A172 (cell line): ENCODE results near the gene CHST6. TPM values are rescaled to one million over a fixed set of nuclear protein-coding genes. Genes with fewer than 3 reads are reported as not detected.
"Not testable (repeated sequence)": the region's sequence is repeated elsewhere in the genome, so short reads cannot be mapped to it uniquely, and the experiment has no call there.

Source experiments
- DNase-seq: peaks from one replicate; pipeline ENCODE4 v3.0.0-alpha.2; 2015; ENCODE audit warnings: low spot score
- total RNA-seq: library from RNA; depleted of rRNA; stranded (reverse); fragments of >200 nt; shearing (Covaris generic); gene quantifications from 2 replicates; pipeline ENCODE4 v1.2.3, GENCODE V29; 2014; rRNA removed

CHST6 gene
- total RNA-seq: not detected in 2 replicates

- DNase-seq: no peak
Observed at GRCh38 chr16:75495076-75495674, at the start of gene CHST6. TSS of gene CHST6 (minus strand) at chr16:75495441. CDS start at chr16:75479828, 15,613 bp downstream.

- DNase-seq: not testable (repeated sequence)
Observed at GRCh38 chr16:75542462-75542861, 47.2 kb upstream of the CHST6 start.

DNA sequence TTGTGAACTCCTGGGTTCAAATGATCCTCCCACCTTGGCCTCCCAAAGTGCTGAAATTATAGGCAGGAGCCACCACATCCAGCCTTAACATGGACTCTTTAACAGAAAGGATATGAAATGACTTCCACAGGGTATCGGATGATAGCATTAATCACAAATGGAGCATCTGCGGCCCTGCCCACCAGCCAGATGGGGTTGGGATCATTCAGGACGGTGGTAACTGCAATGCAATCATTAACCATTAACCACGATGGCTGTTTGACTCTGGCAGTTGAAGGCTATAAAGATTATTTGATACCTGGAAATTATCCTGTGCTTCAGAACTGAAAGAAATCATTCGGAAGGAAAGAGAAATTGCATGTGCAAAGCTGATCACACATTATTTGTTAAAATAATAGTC, 46.0 kb upstream of the CHST6 start:
- no peak for DNase-seq

DNA sequence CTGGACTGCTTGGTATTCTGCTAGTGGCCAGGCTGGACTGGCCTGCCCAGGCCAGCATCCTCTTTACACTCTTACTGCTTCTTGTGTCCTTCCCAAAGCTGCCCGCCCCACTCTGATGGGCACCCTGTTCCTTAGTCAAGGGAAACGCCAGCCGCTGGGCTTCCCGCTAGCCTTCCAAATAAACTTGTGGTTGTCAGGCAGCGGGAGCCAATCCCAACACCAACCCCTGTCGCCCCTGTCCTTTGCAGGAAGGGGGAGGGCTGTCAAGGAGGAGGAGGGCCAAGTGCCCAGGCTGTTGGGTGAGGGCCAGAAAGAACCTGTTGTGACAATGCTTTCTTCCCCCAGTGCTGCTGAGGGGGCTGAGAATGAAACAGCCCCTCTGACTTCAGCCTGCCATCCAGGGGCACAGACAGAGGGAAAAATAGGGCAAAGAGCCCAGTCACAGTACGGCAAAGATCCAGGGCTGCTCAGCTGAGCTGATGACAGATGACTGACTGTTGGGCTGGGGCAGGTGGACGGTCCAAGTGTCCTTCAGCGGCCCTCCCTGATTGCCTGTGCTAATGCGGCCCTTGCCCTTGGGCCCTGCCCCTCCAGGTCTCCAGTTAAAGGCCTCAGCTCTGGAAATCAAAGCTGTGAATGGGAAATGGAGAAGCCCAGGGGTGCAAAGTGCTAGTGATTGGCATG, 43.8 kb upstream of the CHST6 start:
- DNase-seq: not testable (repeated sequence)

GRCh38 chr16:75537776-75538175, 42.5 kb upstream of the CHST6 start:
- no peak for DNase-seq

- DNase-seq: no peak
Observed at GRCh38 chr16:75535901-75536300, 40.7 kb upstream of the CHST6 start, which contains the start of gene CHST5. TSS of gene CHST5 (minus strand) at chr16:75536108. CDS start at chr16:75530384, 5,724 bp downstream.

GRCh38 chr16:75535211-75535843, 40.1 kb upstream of the CHST6 start:
- no peak for DNase-seq

GRCh38 chr16:75534560-75535205, 39.4 kb upstream of the CHST6 start:
- no peak for DNase-seq

DNA sequence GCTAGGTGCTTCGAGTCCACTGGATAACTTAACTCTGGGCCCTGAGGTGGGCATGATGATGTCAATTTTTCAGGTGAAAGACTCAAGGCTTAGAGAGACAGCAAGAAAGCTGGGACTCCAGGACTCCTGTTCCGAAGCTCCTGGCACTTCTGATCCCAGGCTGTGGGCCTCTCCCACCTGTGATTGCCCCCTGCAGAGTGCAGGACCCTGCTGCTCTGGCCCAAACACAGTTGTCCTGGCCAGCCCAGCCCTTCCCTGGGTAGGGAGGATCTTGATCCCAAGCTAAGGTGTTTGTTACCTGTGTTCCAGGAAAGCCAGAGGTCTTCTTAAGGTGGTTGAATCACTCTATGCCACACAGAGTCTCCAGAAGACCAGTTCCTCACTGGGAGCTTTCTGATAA, 37.5 kb upstream of the CHST6 start:
- no peak for DNase-seq

GRCh38 chr16:75532142-75532765, 37.0 kb upstream of the CHST6 start:
- DNase-seq: no peak

GRCh38 chr16:75529959-75530358, 34.7 kb upstream of the CHST6 start:
- no peak for DNase-seq

- DNase-seq: no peak
Observed at GRCh38 chr16:75529056-75529905, 34.0 kb upstream of the CHST6 start.

GRCh38 chr16:75527825-75528299, 32.6 kb upstream of the CHST6 start:
- DNase-seq: no peak

DNA sequence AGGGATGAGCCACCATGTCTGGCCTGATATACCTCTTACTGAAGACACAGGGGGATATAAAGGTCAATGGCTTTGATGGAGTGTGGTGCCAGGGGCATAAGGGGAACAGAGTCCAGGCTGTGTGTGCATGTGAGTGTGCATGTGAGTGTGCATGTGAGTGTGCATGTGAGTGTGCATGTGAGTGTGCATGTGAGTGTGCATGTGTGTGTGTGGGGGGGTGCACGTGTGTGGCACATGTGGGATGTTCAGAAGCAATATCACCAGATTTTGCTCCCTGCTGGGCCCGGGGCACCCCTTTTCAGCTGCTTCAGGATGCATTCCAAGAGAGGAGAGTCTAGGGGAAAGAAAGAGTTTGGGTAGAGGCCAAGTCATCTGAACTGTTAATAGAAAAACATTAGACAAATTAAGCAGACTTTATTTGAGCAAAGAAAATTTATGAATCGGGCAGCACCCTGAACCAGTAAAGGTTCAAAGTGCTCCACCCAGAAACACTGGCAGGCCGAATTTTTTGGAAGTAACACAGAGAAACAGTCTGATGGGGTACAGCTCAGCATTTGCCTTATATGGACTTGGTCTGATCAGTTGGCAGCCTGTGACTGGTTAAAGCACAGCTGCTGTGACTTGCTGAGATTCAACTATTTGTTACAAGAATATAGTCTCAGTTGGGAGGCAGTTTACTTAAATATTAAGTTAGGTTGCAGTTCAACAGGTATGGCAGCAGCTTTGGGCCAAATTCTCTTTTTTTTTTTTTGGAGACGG, 31.0 kb upstream of the CHST6 start:
- no peak for DNase-seq

GRCh38 chr16:75519175-75519574, 23.9 kb upstream of the CHST6 start:
- DNase-seq: no peak

- DNase-seq: peak; percentile 7
Observed at GRCh38 chr16:75516189-75516966, 21.1 kb upstream of the CHST6 start.

- no peak for DNase-seq
Observed at GRCh38 chr16:75514296-75514695, 19.1 kb upstream of the CHST6 start.

DNA sequence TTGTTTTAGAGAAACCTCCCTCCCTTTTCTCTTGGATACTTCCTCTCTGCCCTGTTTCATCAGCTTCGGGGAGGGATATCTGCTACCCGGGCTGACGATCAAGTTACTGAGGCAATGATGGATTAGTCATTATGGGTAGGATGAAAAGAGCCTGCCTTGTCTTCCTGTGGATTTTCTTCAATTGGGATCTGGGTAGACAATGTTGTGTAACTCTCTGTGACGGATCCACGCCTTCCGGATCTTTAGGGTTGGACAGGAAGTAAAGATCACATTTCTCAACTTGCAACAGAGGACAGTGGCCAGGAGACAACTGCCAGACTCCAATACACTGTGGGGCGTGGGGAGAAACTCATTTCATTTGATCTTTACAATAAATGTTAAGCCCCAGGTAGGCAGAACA, 11.3 kb upstream of the CHST6 start:
- DNase-seq: peak; percentile 35

DNA sequence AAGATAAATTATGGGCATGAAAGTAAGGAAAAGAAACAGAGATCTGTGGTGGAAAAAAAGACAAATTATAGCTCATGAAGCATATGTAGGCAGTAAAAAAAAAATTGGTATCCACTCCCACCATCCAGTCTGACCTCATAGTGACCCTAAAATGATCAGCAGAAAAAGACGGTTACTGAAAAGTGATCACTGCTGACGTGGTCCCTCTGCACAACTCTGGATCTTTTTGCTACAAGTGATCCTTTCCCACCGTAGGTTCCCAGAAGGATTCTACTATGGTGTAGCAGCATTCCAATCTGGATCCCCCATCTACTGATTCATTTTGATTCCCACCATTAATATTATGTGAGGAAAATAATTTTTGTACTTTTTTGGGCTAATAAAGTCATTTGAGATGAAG, 10.9 kb upstream of the CHST6 start:
- DNase-seq: no peak
